Stimulated activated CD8-positive, alpha-beta memory T cell treated with anti-CD3 and anti-CD28 coated beads, Interleukin-12 subunit alpha, Interleukin-12 subunit beta, amount 100 ng/mL, for 4 hours (primary cell): ENCODE measurements around the gene CARD6.
"Not testable (repeated sequence)": the region's sequence is repeated elsewhere in the genome, so short reads cannot be mapped to it uniquely, and the experiment has no call there.

ENCODE experiments used
- DNase-seq: peaks from one replicate; pipeline ENCODE4 v3.0.0-alpha.2; 2020; ENCODE audit warnings: low read depth

Gene CARD6

GRCh38 chr5:40841068-40841805, at the start of gene CARD6:
Gene CARD6 (plus strand): TSS chr5:40841367. CDS start chr5:40841383, 16 bp downstream.
- DNase-seq = no peak

- DNase-seq = no peak
Observed at GRCh38 chr5:40791715-40792139, 49.4 kb upstream of the CARD6 start.

- DNase-seq = not testable (repeated sequence)
Observed at GRCh38 chr5:40792691-40793090, 48.5 kb upstream of the CARD6 start.

GRCh38 chr5:40794340-40794739, 46.8 kb upstream of the CARD6 start:
- DNase-seq = not testable (repeated sequence)

- not testable (repeated sequence) for DNase-seq
Observed at GRCh38 chr5:40794877-40795276, 46.3 kb upstream of the CARD6 start.

- no peak for DNase-seq
Observed at GRCh38 chr5:40796487-40796889, 44.7 kb upstream of the CARD6 start.

GRCh38 chr5:40797273-40798011, 43.7 kb upstream of the CARD6 start:
- DNase-seq = peak; percentile 64

GRCh38 chr5:40798012-40798800, 43.0 kb upstream of the CARD6 start, which contains the start of gene PRKAA1:
Gene PRKAA1 (minus strand): TSS chr5:40798374. CDS start chr5:40798189, 185 bp downstream.
- peak; percentile 85 for DNase-seq

- DNase-seq = no peak
Observed at GRCh38 chr5:40798801-40799210, 42.4 kb upstream of the CARD6 start.

GRCh38 chr5:40799258-40799657, 41.9 kb upstream of the CARD6 start:
- DNase-seq = no peak

- no peak for DNase-seq
Observed at GRCh38 chr5:40801771-40802562, 39.2 kb upstream of the CARD6 start.

- no peak for DNase-seq
Observed at GRCh38 chr5:40812125-40812524, 29.0 kb upstream of the CARD6 start.

GRCh38 chr5:40813698-40814281, 27.4 kb upstream of the CARD6 start:
- DNase-seq = no peak

- no peak for DNase-seq
Observed at GRCh38 chr5:40823459-40823858, 17.7 kb upstream of the CARD6 start.

GRCh38 chr5:40825461-40826043, 15.6 kb upstream of the CARD6 start:
- DNase-seq = not testable (repeated sequence)

GRCh38 chr5:40826489-40827187, 14.5 kb upstream of the CARD6 start:
- DNase-seq = no peak

- no peak for DNase-seq
Observed at GRCh38 chr5:40827188-40827977, 13.8 kb upstream of the CARD6 start.

GRCh38 chr5:40828021-40828631, 13.0 kb upstream of the CARD6 start:
- no peak for DNase-seq
